IPS-15b (cell line): ENCODE results near the gene TEX10.

Experiments
- H3K27me3 ChIP-seq: one replicate; pipeline ENCODE4 v1.6.1; 2013; ENCODE audit warnings: low read length; ENCODE audit not compliant: control insufficient read depth, insufficient read depth
- H3K36me3 ChIP-seq: one replicate; pipeline ENCODE4 v1.6.1; 2013; ENCODE audit warnings: low read length; ENCODE audit not compliant: control insufficient read depth, insufficient read depth
- H3K4me1 ChIP-seq: one replicate; pipeline ENCODE4 v1.6.1; 2013; ENCODE audit warnings: mild to moderate bottlenecking, low read length; ENCODE audit not compliant: control insufficient read depth, insufficient read depth
- H3K4me3 ChIP-seq: one replicate; pipeline ENCODE4 v1.5.1; 2013; ENCODE audit warnings: low read depth, low read length
- H3K9ac ChIP-seq: one replicate; pipeline ENCODE4 v1.6.1; 2013; ENCODE audit warnings: low read depth, mild to moderate bottlenecking, low read length
- H3K9me3 ChIP-seq: one replicate; pipeline ENCODE4 v1.6.1; 2013; ENCODE audit warnings: mild to moderate bottlenecking, low read length; ENCODE audit not compliant: control insufficient read depth, insufficient read depth

The TEX10 gene

GRCh38 chr9:100281676-100282387 is 70.9 kb downstream of the TEX10 start:
- H3K4me3 ChIP-seq = no peak overlapping the region
- no peaks in the 10 kb centered on the region for H3K4me1 ChIP-seq
- H3K36me3 ChIP-seq = no peaks in the 10 kb centered on the region
- H3K9ac ChIP-seq = no peak overlapping the region
- no peaks in the 10 kb centered on the region for H3K27me3 ChIP-seq
- no peaks in the 10 kb centered on the region for H3K9me3 ChIP-seq

DNA sequence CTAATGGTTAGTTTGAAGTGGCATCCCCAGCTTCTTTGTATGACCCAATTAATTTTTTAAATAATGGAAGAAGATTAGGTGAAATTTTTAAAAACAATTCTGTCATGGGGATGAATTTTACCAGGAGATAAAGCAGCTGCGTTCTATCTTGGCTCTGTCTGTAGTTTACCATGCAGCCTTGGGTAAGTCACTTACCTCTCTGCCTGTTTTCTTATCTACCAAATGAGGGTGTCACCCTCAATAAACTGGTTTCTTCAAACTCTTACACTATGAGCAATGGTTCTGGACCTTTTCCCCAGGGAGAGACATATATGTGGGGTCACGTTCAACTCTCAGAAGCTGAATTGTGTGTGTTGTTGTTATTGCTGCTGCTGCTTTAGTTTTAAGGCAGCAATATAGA is 71.7 kb downstream of the TEX10 start:
- no peaks in the 10 kb centered on the region for H3K36me3 ChIP-seq
- H3K9ac ChIP-seq = no peak overlapping the region
- H3K4me3 ChIP-seq = no peak overlapping the region
- no peaks in the 10 kb centered on the region for H3K9me3 ChIP-seq
- no peaks in the 10 kb centered on the region for H3K27me3 ChIP-seq
- H3K4me1 ChIP-seq = no peaks in the 10 kb centered on the region

DNA sequence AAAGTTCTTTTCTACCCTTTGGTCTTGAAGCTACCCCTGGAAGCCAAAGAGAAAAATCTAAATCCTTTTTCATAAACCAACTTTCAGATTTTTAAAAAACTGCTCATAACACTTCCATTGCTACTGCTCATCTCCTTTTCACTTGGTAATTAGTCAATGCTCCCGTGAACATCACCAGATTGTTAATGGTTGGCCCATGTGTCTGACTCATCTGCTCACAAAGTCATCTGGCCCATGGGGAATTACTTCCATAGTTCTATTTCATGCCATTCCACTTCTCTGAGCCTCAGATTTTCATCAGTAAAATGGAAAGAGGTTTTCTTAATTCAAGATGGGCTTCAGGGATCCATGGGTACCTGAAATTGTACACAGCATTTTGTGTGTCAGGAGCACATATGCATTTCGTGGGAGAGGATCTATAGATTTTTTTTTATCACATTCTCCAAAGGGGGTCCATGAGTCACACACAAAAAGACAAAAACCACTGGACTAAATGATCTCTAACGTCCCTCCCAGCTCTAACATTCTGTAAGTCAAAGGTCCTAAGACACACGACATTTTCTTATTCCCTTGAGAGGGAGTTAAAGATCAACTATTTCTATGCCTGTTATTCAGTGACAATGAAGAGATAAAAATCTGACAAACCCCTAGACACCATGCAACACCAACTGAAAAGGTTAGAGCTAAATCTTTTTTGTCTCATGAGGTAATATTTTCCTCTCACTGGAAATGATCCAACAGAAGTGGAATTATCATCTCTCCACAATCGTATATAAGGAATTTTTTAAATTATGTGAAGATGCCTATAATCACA is 75.4 kb downstream of the TEX10 start:
- no peaks in the 10 kb centered on the region for H3K27me3 ChIP-seq
- H3K4me1 ChIP-seq = no peaks in the 10 kb centered on the region
- H3K4me3 ChIP-seq = no peak overlapping the region
- H3K36me3 ChIP-seq = no peaks in the 10 kb centered on the region
- no peak overlapping the region for H3K9ac ChIP-seq
- no peaks in the 10 kb centered on the region for H3K9me3 ChIP-seq

GRCh38 chr9:100269656-100270055 is 83.1 kb downstream of the TEX10 start:
- Histone ChIP-seq H3K4me3 (no peak overlapping the region), H3K9me3 (no peaks in the 10 kb centered on the region), H3K36me3 (no peaks in the 10 kb centered on the region), H3K9ac (no peak overlapping the region), H3K4me1 (peaks cover 4% of the 10 kb centered on the region), H3K27me3 (no peaks in the 10 kb centered on the region)

- H3K9me3 ChIP-seq = no peaks in the 10 kb centered on the region
- H3K4me3 ChIP-seq = no peak overlapping the region
- H3K9ac ChIP-seq = no peak overlapping the region
- no peaks in the 10 kb centered on the region for H3K27me3 ChIP-seq
- peaks cover 4% of the 10 kb centered on the region for H3K4me1 ChIP-seq
- H3K36me3 ChIP-seq = no peaks in the 10 kb centered on the region
These were observed 84.5 kb downstream of the TEX10 start for GRCh38 chr9:100268271-100268670.

GRCh38 chr9:100267211-100267610 is 85.5 kb downstream of the TEX10 start:
- peaks cover 4% of the 10 kb centered on the region for H3K4me1 ChIP-seq
- H3K9ac ChIP-seq = no peak overlapping the region
- no peaks in the 10 kb centered on the region for H3K27me3 ChIP-seq
- no peaks in the 10 kb centered on the region for H3K36me3 ChIP-seq
- H3K9me3 ChIP-seq = no peaks in the 10 kb centered on the region
- H3K4me3 ChIP-seq = no peak overlapping the region
